Activated CD4-positive, alpha-beta T cell treated with anti-CD3 and anti-CD28 coated beads, Interleukin-2, Interleukin-6, amounts not matched to agents 100 ng/mL and 50 ng/mL, durations not matched to agents 16 hours and 8 hours (primary cell): ENCODE results near the gene ATG7.

ENCODE experiments used
- DNase-seq: peaks from one replicate; pipeline ENCODE4 v3.0.0-alpha.2; 2020

Gene ATG7

GRCh38 chr3:11271986-11272904, at the start of gene ATG7:
ATG7 (plus strand) TSS chr3:11272397; CDS start chr3:11298696, 26,299 bp downstream.
- peak; percentile 98 for DNase-seq

- no peak for DNase-seq
These were observed 48.2 kb upstream of the ATG7 start for GRCh38 chr3:11224010-11224409.

- no peak for DNase-seq
These were observed 47.3 kb upstream of the ATG7 start for GRCh38 chr3:11224870-11225229.

- DNase-seq, result no peak
These were observed 46.2 kb upstream of the ATG7 start for GRCh38 chr3:11226042-11226370.

- no peak for DNase-seq
These were observed 44.2 kb upstream of the ATG7 start for GRCh38 chr3:11228041-11228440.

- DNase-seq, result no peak
These were observed 42.1 kb upstream of the ATG7 start for GRCh38 chr3:11230125-11230524.

- DNase-seq, result no peak
These were observed 41.4 kb upstream of the ATG7 start for GRCh38 chr3:11230832-11231231.

GRCh38 chr3:11235385-11235784, 36.8 kb upstream of the ATG7 start:
- DNase-seq, result no peak

GRCh38 chr3:11236588-11237461, 35.4 kb upstream of the ATG7 start:
- DNase-seq, result peak; percentile 85

GRCh38 chr3:11238060-11238459, 34.1 kb upstream of the ATG7 start:
- DNase-seq, result peak; percentile 83

- DNase-seq, result peak; percentile 85
These were observed 33.3 kb upstream of the ATG7 start for GRCh38 chr3:11238880-11239279.

GRCh38 chr3:11239796-11240195, 32.4 kb upstream of the ATG7 start:
- DNase-seq, result no peak

GRCh38 chr3:11240496-11240895, 31.7 kb upstream of the ATG7 start:
- peak; percentile 62 for DNase-seq

- DNase-seq, result no peak
These were observed 28.0 kb upstream of the ATG7 start for GRCh38 chr3:11244121-11244677.

- peak; percentile 26 for DNase-seq
These were observed 26.9 kb upstream of the ATG7 start for GRCh38 chr3:11245276-11245675.

GRCh38 chr3:11245827-11246662, 26.2 kb upstream of the ATG7 start:
- no peak for DNase-seq

- no peak for DNase-seq
These were observed 25.6 kb upstream of the ATG7 start for GRCh38 chr3:11246663-11246970.

GRCh38 chr3:11247362-11247761, 24.8 kb upstream of the ATG7 start:
- no peak for DNase-seq

GRCh38 chr3:11248596-11248995, 23.6 kb upstream of the ATG7 start:
- no peak for DNase-seq

GRCh38 chr3:11250902-11251806, 21.0 kb upstream of the ATG7 start:
- DNase-seq, result peak; percentile 39

- no peak for DNase-seq
These were observed 20.4 kb upstream of the ATG7 start for GRCh38 chr3:11251807-11252176.

- DNase-seq, result no peak
These were observed 17.3 kb upstream of the ATG7 start for GRCh38 chr3:11254876-11255275.
